CD4-positive, alpha-beta T cell treated with Interferon alpha-2 for 1 hour (primary cell): Measurements from ENCODE around the gene ASMT.
"Not testable (repeated sequence)": the region's sequence is repeated elsewhere in the genome, so short reads cannot be mapped to it uniquely, and the experiment has no call there.

ENCODE experiments used
- DNase-seq, 2 donors: peaks; one replicate each; pipeline ENCODE4 v3.0.0-alpha.2; 2020 to 2022

Gene ASMT

DNA sequence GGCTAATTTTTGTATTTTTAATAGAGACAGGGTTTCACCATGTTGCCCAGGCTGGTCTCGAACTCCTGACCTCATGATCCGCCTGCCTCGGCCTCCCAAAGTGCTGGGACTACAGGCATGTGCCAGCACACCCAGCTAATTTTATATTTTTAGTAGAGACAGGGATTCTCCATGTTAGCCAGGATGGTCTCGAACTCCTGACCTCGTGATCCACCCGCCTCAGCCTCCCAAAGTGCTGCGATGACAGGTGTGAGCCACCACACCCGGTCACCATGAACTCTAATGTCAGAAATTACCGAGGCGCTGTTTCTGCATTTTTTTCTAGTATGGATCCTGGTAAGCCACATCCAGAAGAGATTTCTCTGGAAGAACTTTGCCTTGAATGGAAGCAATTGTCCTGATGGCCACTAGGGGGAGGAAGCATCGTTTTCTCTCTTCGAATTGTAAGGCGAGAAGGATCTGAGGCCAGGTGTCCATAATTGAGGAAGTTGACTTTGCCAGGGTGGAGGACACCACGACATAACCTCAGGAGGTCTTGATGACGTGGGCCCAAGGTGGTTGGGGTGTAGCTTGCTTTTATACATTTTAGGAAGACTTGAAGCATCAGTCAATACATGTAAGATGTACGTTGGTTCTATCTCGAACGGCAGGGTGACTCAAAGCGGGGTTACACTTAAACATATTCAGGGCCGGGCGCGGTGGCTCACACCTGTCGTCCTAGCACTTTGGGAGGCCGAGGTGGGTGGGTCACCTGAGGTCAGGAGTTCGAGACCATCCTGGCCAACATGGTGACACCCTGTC lies 37.4 kb downstream of the ASMT start:
- peak; percentile 57 to 63 for DNase-seq

DNA sequence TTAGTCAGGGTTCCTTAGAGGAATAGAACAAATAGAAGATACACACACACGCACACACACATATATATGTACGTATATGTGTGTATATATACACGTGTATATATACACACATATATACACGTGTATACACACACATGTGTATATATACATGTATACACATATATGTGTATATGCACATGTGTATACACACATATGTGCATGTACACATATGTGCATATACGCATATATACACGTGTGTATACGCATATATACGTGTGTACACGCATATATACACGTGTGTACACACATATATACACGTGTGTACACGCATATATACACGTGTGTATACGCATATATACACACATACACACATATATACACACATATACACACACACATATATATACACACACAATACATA lies 41.5 kb downstream of the ASMT start:
- no peak for DNase-seq

DNA sequence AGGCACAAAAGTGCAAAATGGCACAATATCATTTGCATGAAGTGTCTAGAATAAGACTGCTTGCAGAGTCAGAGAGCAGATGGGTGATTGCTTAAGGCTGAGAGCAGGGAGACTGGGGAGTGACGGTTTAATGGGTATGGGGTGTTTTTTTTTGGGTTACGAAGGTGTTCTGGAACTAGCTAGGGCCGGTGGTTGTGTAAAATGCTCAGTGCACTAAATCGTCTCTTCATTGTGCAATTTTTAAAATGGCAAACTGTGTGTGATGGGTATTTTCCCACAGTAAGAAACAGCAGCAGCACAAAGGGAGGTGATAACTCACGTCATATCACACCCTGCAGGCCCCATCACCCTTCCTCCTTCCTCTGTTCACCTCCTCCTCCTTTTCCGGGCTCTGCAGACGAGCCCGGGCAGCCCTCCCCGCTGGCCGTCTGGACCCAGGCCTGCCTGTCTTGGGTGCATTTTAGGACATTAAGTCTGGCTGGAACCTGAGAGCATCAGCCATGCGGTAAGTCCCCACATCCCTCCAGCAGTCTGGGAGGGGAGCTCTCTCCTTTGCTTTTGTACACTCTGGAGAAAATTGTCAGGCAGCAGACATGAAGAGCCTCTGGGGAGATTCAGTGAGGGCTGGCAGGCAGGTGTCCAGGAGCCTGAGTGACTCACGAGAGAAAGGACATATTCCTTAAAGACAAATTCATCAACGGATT lies 42.7 kb downstream of the ASMT start:
- DNase-seq = peak; percentile 64 to 82

DNA sequence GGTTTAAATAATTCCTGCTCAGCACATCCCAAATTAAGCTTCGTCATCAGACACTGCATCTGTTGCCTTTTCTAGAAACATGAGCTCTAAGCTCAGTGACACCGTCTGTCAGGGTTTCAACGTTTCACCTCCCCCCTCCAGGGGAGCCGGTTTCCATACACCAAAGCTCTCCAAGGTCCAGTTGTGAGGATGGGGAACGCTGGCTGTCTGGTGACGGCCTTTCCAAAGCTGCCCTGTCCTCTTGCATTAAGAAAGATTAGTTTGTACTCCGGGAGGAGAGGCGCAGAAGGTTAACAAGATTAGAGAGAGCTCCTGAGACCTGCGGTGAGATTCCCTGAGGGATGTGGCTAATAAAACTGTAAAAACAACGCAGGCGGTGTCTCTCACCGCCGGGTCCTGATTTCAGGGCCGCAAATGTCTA lies 43.2 kb downstream of the ASMT start:
- peak in 1 of 2 donors; percentile 21 for DNase-seq

DNA sequence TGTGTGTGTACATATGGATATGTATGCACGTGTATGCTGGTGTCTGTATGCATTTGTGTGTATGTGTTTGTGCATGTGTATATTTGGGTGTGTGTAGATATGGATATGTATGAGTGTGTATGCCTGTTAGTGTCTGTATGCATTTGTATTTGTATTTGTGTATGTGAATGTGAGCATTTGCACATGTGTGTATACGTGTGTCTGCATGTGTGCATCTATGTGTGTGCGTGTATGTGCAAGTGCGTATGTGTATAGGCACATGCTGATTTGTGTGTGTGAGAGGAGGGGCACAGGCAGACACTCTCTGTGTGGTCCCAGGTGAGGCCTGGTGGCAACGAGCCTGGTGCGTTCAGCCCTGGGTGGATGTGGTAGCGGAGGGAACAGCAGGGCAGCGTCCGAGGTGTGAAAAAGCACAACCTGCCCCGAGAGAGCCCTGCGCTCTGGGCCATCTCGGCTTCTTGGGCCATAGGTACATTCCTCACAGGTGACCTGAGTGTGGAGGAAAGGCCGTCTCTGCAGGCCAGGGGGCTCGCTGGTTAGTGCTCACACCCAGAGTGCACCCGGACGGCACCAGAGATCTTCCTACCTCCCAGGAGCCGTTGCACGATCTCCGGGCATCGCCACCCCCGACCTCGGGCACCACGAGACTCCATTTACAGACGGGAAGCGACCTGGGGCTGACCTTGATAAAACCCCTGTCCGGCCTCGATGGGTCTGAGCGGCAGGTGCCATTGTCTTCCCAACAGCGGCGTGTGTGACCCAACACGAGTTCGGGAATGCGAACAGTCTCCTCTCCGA lies 45.0 kb downstream of the ASMT start:
- DNase-seq = no peak

DNA sequence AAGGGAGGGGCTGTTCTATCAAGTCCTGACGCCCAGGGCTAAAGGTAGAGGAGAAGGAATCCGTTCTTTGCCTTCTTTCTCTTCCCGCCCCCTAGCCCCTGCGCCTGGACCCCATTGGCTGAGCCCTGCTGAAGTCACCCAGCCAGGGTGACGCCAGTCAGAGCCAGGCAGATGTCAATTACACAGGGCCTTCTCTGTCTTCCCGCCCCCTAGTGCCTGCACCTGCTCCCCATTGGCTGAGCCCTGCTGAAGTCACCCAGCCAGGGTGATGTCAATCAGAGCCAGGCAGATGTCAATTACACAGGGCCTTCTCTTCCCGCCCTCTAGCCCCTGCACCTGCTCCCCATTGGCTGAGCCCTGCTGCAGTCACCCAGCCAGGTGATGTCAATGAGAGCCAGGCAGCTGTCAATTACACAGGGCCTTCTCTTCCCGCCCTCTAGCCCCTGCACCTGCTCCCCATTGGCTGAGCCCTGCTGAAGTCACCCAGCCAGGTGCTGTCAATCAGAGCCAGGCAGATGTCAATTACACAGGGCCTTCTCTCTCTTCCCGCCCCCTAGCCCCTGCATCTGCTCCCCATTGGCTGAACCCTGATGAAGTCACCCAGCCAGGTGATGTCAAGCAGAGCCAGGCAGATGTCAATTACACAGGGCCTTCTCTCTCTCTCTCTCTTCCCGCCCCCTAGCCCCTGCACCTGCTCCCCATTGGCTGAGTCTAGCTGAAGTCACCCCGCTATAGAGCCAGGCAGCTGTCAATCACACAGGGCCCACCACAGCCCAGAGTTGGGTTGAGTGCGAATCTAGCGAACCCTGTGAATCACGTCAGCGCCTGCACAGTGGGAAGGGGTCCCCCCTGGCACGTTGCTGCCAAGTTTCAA lies 46.4 kb downstream of the ASMT start:
- DNase-seq = peak; percentile 91 to 97

DNA sequence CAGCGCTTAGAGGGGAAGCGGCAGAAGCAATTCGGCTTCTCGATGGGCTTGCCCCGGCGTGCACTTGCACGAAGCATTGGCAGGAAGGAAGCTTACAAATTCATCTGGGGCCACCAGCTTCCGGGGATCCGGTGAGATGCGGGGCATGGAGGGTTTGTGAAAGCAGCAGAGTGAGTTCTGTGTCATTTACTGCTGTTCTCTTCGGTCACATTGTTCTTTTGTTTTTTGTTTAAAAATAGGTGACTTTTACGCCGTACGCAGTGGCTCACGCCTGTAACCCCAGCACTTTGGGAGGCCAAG lies 47.0 kb downstream of the ASMT start:
- DNase-seq = no peak

DNA sequence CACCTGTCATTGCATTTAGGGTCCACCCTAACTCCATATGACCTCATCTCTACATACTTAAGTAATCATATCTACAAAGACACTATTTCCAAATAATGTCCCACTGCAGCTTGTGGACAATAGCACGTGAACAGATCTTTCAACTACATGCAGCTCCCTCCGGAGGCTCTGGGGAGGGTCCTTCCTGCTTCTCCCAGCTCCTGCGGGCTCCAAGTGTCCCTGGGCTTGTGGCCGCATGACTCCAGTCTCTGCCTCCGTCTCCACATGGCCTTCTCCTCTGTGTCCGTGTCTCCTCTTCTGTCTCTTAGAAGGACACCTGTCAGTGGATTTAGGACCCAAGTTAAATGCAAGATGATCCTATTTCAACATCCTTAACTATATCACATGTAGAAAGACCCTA lies 52.7 kb downstream of the ASMT start:
- no peak for DNase-seq

DNA sequence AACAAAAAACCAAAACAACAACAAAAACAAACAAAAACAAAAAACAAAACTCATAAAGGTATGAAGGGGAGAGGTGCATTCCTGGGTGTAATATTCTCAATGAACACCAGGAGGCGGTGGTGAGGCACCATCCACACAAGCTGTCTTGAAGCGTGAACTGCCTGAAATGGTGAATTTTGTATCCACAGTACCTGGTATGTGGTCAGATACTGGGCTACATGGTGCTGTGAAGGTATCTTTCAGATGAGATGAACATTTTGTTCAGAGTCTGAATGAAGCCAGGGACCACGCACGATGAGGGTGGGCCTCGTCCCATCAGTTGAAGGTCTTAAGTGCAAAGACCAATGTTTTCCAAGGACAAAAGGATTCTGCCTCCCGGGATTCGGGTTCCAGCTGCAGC lies 58.5 kb downstream of the ASMT start:
- peak; percentile 26 to 68 for DNase-seq

DNA sequence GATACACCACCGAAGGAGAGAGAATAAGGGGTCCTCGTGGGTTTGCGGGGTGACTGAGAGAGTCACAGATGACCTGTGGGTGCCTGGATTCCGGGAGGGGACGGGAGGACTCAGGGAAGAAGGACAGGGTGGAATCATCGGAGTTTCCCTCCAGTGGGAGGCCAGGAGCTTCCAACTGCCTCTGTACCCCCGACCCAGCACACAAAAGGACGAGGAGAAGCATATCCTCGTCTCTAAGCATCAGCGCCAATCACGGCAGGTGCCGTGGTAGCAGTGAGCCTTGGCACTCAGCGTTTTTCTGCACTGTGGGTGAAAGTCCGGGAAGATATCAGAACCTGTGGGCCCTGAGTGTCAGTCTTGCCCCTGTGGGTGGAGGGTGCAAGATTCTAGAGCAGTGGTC lies 62.0 kb downstream of the ASMT start:
- no peak for DNase-seq

DNA sequence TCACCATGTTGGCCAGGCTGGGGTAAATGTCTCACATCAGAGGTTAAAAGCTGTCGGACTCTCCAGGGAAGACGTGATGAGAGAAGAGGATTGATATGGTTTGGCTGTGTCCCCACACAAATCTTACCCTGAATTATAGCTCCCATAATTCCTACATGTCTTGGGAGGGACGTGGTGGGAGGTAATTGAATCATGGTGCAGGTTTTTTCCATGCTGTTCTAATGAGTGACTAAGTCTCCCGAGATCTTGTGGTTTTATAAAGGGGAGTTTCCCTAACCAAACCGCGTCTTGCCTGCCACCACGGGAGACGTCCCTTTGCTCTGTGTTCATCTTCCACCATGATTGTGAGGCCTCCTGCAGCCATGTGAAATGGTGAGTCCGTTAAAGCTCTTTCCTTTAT lies 64.4 kb downstream of the ASMT start:
- DNase-seq = peak in 1 of 2 donors; percentile 29

DNA sequence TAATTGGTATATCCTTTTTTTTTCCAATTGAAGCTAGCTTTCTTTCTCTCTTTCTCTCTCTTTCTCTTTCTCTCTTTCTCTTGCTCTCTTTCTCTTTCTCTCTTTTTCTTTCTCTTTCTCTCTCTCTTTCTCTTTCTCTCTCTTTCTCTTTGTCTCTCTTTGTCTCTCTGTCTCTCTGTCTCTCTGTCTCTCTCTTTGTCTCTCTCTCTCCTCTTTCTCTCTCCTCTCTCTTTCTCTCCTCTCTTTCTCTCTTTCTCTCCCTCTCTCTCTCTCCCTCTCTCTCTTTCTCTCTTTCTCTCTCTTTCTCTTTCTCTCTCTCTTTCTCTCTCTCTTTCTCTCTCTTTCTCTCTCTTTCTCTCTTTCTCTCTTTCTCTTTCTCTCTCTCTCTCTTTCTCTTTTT lies 66.6 kb downstream of the ASMT start:
- DNase-seq = no peak

DNA sequence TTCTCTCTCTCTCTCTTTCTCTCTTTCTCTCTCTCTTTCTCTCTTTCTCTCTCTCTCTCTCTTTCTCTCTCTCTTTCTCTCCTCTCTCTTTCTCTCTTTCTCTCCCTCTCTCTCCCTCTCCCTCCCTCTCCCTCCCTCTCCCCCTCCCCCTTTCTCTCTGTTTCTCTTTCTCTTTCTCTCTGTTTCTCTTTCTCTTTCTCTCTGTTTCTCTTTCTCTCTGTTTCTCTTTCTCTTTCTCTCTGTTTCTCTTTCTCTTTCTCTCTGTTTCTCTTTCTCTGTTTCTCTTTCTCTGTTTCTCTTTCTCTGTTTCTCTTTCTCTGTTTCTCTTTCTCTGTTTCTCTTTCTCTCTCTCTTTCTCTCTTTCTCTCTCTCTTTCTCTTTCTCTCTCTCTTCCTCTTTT lies 67.0 kb downstream of the ASMT start:
- peak in 1 of 2 donors; percentile 49 for DNase-seq

DNA sequence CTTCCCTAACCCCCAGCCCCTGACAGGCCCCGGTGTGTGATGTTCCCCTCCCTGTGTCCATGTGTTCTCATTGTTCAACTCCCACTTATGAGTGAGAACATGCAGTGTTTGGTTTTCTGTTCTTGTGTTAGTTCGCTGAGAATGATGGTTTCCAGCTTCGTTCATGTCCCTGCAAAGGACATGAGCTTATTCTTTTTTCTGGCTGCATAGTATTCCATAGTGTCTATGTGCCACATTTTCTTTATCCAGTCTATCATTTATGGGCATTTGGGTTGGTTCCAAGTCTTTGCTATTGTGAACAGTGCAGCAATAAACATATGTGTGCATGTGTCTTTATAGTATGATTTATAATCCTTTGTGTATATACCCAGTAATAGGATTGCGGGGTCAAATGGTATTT lies 67.6 kb downstream of the ASMT start:
- not testable (repeated sequence) for DNase-seq

DNA sequence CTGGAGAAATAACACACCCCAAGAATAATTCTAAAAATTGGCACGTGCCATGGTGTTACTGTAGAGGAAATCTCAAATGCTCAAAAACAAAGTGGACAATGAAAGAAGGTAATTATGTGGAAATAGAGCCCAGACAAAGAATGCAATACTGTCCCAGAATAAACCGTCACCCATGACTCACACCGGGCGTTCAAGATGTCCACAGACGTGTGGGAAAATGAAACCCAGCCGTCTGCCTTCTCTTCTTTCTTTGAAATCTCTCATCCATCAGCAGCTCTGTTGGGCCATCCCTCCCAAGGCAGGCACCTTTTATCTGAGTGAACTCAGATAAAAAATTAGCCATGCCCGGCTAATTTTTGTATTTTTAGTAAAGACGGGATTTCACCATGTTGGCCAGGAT lies 70.0 kb downstream of the ASMT start:
- not testable (repeated sequence) for DNase-seq

DNA sequence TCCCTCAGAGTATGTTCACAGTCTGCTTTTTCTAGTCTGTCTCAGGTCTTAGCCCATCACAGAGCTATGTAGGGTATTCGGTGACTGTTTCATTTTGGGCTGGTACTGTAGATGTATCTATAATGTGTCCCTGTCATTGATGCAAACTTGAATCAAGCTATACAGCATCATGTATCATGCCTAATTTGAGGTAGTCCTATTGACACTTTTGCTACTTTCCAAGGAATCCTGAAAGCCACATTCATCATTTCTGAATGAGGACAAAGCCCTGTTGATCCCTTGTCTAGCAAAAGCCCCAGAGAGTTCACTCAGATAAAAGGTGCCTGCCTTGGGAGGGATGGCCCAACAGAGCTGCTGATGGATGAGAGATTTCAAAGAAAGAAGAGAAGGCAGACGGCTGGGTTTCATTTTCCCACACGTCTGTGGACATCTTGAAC lies 70.6 kb downstream of the ASMT start:
- not testable (repeated sequence) for DNase-seq

DNA sequence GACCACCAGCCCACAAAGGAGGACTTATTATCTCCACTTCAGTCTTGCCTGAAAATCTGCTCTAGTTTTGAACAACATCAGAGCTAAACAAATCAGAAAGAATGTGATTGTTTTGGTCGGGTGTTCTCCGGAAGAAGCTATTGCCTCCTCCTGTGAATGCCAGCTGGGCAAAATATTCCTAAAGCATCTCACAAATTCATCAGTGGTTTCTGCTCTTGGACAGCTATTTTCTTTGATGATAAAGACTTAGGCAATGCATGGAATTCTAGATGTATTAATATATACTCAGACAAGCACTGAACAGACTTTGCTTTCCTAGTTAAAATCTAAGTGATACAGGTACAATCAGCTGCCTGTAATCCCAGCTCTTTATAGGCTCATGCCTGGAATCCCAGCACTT lies 71.8 kb downstream of the ASMT start:
- DNase-seq = no peak
